C4-2B (cell line): ENCODE measurements around the gene NR3C2.

Experiments
- ZFX ChIP-seq: fragments of 450-650 bp; IDR thresholded peaks from 2 replicates; pipeline ENCODE4 v1.6.1; 2017
- TF ChIP-seq, protein P1 (sequence below): fragments of 450-650 bp; conservative IDR thresholded peaks from 2 replicates; pipeline ENCODE4 v1.5.1; 2017; ENCODE audit warnings: mild to moderate bottlenecking

DNA sequence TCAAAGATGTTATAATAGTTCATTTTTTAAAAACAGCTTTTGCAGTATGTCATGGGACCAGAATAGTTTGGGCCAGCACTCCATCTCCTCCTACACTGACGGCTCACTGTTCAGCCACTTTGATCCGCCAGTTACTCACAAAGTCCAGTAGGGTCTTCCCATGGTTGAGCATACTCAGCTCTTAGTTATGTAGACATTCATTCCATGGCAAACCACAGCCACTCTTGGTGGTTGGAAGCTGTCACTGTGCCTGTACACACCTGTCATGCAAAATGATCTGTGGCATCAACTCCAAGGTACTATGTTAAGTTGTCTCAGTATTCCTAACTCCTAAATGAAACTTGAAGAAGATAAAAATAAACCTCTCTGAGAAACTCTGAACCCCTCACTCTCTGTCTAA is 127.2 kb downstream of the NR3C2 start:
- TF ChIP-seq, protein P1, sequence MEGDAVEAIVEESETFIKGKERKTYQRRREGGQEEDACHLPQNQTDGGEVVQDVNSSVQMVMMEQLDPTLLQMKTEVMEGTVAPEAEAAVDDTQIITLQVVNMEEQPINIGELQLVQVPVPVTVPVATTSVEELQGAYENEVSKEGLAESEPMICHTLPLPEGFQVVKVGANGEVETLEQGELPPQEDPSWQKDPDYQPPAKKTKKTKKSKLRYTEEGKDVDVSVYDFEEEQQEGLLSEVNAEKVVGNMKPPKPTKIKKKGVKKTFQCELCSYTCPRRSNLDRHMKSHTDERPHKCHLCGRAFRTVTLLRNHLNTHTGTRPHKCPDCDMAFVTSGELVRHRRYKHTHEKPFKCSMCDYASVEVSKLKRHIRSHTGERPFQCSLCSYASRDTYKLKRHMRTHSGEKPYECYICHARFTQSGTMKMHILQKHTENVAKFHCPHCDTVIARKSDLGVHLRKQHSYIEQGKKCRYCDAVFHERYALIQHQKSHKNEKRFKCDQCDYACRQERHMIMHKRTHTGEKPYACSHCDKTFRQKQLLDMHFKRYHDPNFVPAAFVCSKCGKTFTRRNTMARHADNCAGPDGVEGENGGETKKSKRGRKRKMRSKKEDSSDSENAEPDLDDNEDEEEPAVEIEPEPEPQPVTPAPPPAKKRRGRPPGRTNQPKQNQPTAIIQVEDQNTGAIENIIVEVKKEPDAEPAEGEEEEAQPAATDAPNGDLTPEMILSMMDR: no peak
- no peak for TF ChIP-seq ZFX
